Measurements from ENCODE around the gene ARHGAP33.
"Not testable (repeated sequence)": the region's sequence is repeated elsewhere in the genome, so short reads cannot be mapped to it uniquely, and the experiment has no call there.

Gene ARHGAP33

DNA sequence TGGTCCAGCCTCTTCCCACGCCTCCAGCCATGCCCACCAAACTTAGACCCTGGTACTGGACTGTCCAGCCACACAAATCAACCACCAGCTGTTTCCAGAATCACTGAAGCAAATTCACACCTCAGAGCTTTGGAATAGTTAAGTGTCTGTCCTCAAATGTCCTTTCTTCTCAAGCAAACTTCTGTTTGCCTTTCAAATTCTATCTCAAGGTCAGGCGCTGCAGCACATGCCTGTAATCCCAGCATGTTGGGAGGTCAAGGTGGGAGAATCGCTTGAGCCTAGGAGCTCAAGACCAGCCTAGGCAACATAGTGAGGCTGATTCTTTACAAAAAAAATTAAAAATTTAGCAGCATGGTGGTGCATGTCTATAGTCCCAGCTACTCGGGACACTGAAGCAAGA, 56.7 kb downstream of the ARHGAP33 start:
- DNase-seq (ENCODE audit: low read depth in 3 of 3, low spot score in 1 of 3), result no peak

DNA sequence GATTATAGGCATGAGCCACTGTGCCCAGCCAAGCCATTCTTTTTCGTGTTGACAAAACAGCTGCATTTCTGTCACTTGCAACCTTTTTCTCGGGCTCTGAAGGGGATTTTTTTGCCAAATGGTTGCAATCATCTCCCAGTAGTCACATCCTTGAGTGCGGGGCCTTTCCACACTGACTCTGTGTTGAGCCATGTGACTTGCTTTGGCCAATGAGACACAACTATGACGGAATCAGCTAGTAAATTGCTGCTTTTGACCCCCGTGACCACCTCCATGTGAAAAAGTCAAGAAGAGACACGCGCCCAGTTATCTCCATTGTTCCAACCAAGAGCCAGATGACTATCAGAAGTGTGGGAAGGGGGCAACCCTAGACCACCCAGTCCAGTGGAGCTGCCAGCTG, 58.6 kb downstream of the ARHGAP33 start:
- no peak for DNase-seq (ENCODE audit: low read depth in 3 of 3, low spot score in 1 of 3)

DNA sequence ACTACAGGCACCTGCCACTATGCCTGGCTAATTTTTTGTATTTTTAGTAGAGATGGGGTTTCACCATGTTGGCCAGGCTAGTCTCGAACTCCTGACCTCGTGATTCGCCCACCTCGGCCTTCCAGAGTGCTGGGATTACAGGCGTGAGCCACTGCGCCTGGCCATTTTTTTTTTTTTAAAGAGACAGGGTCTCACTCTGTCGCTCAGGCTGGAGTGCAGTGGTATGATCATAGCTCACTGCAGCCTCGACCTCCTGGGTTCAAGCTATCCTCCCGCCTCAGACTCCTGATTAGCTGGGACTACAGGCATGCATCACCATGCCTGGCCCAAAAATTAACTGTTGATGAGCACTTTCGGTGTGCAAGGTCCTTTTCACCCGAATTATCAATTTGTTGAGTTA, 60.7 kb downstream of the ARHGAP33 start:
- not testable (repeated sequence) for DNase-seq (ENCODE audit: low read depth in 3 of 3, low spot score in 1 of 3)

Data from stimulated activated CD4-positive, alpha-beta T cell treated with anti-CD3 and anti-CD28 coated beads, TNF-alpha, amount 100 ng/mL, for 1 hour (primary cell).